A673 (cell line): Measurements from ENCODE around the gene FAM171A2. TPM values are rescaled to one million over a fixed set of nuclear protein-coding genes. Genes with fewer than 3 reads are reported as not detected.

Source experiments
- BruUV-seq: library from RNA; stranded (reverse); fragments of 400-500 nt; replicated peaks from 2 replicates; lab custom pipeline; 2021; lab: Mats Ljungman, UMichigan
- CTCF ChIA-PET: fragments of 300-600 bp; sonication (Branson Sonifier 250); formaldehyde crosslinking; loops from one replicate; lab custom pipeline; 2022; ENCODE audit warnings: antibody characterized with exemption; lab: Charles Lee
- POLR2A ChIA-PET: fragments of 300-600 bp; sonication (Branson Sonifier 250); formaldehyde crosslinking; loops from one replicate; lab custom pipeline; 2022; ENCODE audit warnings: antibody characterized with exemption; ENCODE audit not compliant: low non-redundant PET; lab: Charles Lee
- DNase-seq: peaks from one replicate; pipeline ENCODE4 v3.0.0-alpha.2; 2015; ENCODE audit warnings: low spot score
- H3K27ac ChIP-seq: fragments of 200-600 bp; sonication (generic); 2 replicates; pipeline ENCODE4 v1.5.1; 2016; ENCODE audit warnings: mixed run types, low read depth, mild to moderate bottlenecking, mixed read lengths, antibody characterized with exemption, low read length; ENCODE audit not compliant: poor library complexity, severe bottlenecking
- H3K27me3 ChIP-seq: fragments of 200-600 bp; sonication (generic); replicated peaks from 2 replicates; pipeline ENCODE4 v1.6.1; 2017; ENCODE audit warnings: mixed run types, low read depth, mild to moderate bottlenecking, mixed read lengths, antibody characterized with exemption, low read length; ENCODE audit not compliant: insufficient read depth, poor library complexity
- H3K36me3 ChIP-seq: fragments of 200-600 bp; sonication (generic); 2 replicates; pipeline ENCODE4 v1.6.1; 2016; ENCODE audit warnings: mixed run types, mild to moderate bottlenecking, mixed read lengths, antibody characterized with exemption, low read length; ENCODE audit not compliant: insufficient read depth, poor library complexity, severe bottlenecking
- H3K4me1 ChIP-seq: fragments of 200-600 bp; sonication (generic); 2 replicates; pipeline ENCODE4 v1.6.1; 2017; ENCODE audit warnings: mixed run types, mild to moderate bottlenecking, mixed read lengths, antibody characterized with exemption, low read length; ENCODE audit not compliant: insufficient read depth, poor library complexity, severe bottlenecking
- H3K4me3 ChIP-seq: fragments of 200-600 bp; sonication (generic); 2 replicates; pipeline ENCODE4 v1.5.1; 2016; ENCODE audit warnings: low read depth, mixed run types, mild to moderate bottlenecking, mixed read lengths, low read length; ENCODE audit not compliant: poor library complexity, severe bottlenecking
- H3K9me3 ChIP-seq: fragments of 200-600 bp; sonication (generic); 2 replicates; pipeline ENCODE4 v1.6.1; 2016; ENCODE audit warnings: mixed run types, low read depth, mild to moderate bottlenecking, mixed read lengths, antibody characterized with exemption, low read length; ENCODE audit not compliant: poor library complexity, severe bottlenecking
- EZH2 ChIP-seq: fragments of 200-600 bp; sonication (generic); IDR thresholded peaks from 2 replicates; pipeline ENCODE4 v1.6.1; 2017; ENCODE audit warnings: borderline replicate concordance, low read depth, mild to moderate bottlenecking, mixed read lengths, antibody characterized with exemption, low read length; ENCODE audit not compliant: poor library complexity, severe bottlenecking
- intact Hi-C: fragments of 100-400 bp; cut with micrococcal nuclease; formaldehyde crosslinking; loops from one replicate; pipeline ENCODE4 v1.10.0; 2022; ENCODE audit not compliant: unreplicated experiment
- total RNA-seq: library from RNA; stranded (reverse); gene quantifications from 2 replicates; pipeline ENCODE4 v1.2.3, GENCODE V29; 2021
- TF ChIP-seq, protein P1 (sequence below): fragments of 300-800, 200-600 bp; sonication (generic); conservative IDR thresholded peaks from 2 replicates; pipeline ENCODE4 v1.5.1; 2017; ENCODE audit warnings: low read depth, mild to moderate bottlenecking, antibody characterized with exemption, low read length, moderate library complexity, mixed read lengths

FAM171A2 gene
- total RNA-seq, 1 experiment from 2014 or later, result 12.8 TPM

DNA sequence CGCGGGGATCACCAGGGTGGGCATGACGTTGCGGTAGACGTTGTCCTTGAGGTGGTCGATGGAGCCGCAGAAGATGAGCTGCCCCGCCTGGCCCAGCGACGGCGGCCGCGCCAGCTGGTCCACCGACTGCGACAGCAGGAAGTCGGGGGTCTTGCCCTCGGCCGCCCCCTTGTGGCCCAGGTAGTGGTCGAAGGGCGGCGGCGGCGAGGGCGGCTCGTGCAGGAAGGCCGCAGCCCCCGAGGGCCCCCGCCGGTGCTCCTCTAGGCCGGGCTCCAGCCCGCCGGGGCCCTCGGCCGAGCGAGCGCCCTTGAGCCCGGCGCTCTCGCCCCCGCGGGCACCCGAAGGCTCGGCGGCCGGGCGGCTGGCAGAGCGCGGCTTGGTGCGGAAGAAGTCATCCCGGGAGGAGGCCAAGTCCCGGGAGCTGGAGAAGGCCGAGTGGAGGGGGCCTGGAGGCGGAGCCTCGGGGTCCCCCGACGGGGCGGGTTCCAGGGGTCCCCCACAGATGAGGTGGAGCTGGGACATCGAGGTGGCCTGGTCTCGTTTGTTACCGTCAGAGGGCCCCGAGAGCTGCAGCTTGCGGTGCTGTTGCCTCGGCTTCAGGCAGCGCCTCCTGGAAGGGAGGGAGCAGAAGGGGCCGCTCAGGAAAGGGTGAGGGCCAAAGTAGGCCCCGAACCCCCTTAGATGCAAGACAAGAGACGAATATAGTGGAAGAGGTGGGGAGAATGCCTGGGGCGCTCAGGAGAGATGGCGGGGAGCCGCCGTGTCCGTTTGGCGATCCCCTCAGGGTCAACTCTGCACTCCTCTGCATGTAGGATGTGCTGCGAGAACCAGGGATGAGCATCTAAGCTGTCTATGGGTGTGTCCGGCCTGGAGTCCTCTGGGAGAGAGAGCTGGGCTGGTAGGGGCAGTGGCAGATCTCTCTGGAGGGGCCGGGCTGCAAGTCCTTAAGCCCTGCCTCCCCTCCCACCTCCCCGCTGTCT lies 8.8 kb downstream of the FAM171A2 start:
- Histone ChIP-seq H3K36me3 (no peaks in the 10 kb centered on the region), H3K4me3 (no peak overlapping the region), H3K27ac (no peak overlapping the region), H3K9me3 (no peaks in the 10 kb centered on the region), H3K4me1 (no peaks in the 10 kb centered on the region), H3K27me3 (no peaks in the 10 kb centered on the region)
- no TSS peak for BruUV-seq
- DNase-seq, result no peak
- ChIA-PET POLR2A (interaction anchor here (0.6 kb wide), 1 partner anchor 137 kb away, joined by 10 read pairs; no protein-coding TSS in a partner anchor), CTCF (no interaction called here)
- intact Hi-C loops, result no loop called here
- no peak for TF ChIP-seq EZH2
- TF ChIP-seq, protein P1, sequence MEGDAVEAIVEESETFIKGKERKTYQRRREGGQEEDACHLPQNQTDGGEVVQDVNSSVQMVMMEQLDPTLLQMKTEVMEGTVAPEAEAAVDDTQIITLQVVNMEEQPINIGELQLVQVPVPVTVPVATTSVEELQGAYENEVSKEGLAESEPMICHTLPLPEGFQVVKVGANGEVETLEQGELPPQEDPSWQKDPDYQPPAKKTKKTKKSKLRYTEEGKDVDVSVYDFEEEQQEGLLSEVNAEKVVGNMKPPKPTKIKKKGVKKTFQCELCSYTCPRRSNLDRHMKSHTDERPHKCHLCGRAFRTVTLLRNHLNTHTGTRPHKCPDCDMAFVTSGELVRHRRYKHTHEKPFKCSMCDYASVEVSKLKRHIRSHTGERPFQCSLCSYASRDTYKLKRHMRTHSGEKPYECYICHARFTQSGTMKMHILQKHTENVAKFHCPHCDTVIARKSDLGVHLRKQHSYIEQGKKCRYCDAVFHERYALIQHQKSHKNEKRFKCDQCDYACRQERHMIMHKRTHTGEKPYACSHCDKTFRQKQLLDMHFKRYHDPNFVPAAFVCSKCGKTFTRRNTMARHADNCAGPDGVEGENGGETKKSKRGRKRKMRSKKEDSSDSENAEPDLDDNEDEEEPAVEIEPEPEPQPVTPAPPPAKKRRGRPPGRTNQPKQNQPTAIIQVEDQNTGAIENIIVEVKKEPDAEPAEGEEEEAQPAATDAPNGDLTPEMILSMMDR, result no peak

DNA sequence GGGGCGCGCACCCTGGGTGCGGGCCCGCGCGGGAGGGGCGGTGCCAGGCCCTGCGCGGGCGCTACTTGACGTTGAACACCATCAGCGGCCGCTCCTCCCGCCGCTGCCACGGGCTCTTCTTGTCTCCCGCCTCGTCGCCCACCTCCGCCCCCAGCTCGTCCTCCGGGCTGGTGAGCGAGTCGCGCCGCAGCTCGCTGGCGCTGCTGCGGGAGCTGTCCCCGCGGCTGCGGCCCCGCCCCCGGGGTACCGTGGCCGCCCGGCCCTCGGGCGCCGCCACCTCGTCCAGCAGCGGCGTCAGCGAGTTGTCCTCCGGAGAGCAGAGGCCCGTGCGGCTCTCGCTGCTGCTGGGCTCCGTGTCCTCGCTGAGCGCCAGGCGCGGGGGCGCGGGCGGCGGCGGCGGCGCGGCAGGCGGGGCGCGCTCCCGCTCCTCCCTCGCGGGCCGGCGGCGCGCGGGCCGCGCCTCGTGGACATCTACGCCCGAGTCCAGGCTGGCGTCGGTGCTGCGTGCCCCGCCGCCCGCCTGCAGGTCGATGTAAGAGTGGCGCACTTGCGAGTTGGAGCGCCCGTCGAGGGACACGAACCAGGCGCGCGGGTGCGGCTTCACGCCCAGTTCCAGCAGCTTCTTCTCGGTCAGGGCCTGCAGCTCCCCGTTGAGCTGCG lies 9.9 kb downstream of the FAM171A2 start:
- DNase-seq, result peak; percentile 24
- no peak for TF ChIP-seq EZH2
- TF ChIP-seq, protein P1, result no peak
- intact Hi-C loops, result no loop called here
- ChIA-PET CTCF (no interaction called here), POLR2A (interaction anchor here (0.6 kb wide), 1 partner anchor 136 kb away, joined by 10 read pairs; no protein-coding TSS in a partner anchor)
- H3K27me3 ChIP-seq, result no peaks in the 10 kb centered on the region
- H3K36me3 ChIP-seq, result no peaks in the 10 kb centered on the region
- BruUV-seq, result no TSS peak
- no peaks in the 10 kb centered on the region for H3K9me3 ChIP-seq
- H3K4me3 ChIP-seq, result peak overlapping the region; percentile 33
- H3K27ac ChIP-seq, result no peak overlapping the region
- no peaks in the 10 kb centered on the region for H3K4me1 ChIP-seq

DNA sequence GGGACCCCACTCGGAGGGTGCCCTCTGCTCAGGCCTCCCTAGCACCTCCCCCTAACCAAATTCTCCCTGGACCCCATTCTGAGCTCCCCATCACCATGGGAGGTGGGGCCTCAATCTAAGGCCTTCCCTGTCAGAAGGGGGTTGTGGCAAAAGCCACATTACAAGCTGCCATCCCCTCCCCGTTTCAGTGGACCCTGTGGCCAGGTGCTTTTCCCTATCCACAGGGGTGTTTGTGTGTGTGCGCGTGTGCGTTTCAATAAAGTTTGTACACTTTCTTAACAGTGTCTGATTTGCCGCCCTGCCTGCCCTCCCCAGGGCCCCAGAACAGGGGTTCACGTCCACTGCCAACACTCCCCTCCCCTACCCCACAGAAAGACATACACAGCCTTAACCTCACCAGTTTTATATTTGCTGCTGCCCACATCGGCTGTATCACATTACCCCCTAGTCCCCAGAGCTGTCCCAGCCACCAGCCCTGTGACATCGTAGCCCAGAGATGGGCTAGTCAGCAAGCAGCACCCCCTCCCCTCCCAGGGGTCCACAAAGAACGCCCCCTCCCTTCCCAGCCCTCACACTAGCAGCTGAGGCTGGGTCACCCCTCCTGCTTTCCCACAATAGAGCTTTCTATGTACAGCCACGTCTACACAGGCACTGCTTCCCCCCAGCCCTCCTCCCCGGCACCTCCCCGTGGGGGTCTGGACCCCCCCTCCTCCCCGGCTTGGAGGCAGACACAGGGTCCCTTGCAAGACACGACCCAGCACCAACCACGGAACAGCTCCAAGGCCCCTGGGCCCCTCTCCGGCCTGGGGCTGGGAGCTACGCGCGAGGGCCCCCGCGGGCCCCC lies 10.6 kb downstream of the FAM171A2 start:
- H3K36me3 ChIP-seq, result no peaks in the 10 kb centered on the region
- ChIA-PET CTCF (interaction anchor here (0.6 kb wide), 1 partner anchor 10 kb away, joined by 12 read pairs; no protein-coding TSS in a partner anchor), POLR2A (no interaction called here)
- peak overlapping the region; percentile 33 for H3K4me3 ChIP-seq
- no peak overlapping the region for H3K27ac ChIP-seq
- BruUV-seq, result no TSS peak
- TF ChIP-seq EZH2, result no peak
- TF ChIP-seq, protein P1, result no peak
- H3K27me3 ChIP-seq, result no peaks in the 10 kb centered on the region
- intact Hi-C loops, result no loop called here
- DNase-seq, result no peak
- no peaks in the 10 kb centered on the region for H3K4me1 ChIP-seq
- no peaks in the 10 kb centered on the region for H3K9me3 ChIP-seq
